Tibial artery (tissue), 4 donors: ENCODE results near the gene BIRC2.

Experiments
- DNase-seq, 2 donors: peaks; one replicate each; pipeline ENCODE4 v3.0.0-alpha.2; 2019
- H3K27ac ChIP-seq, 2 donors: fragments of 200-600 bp; sonication (generic) in 1 of 2; 1 replicate in 1 of 2; 2 replicates in 1 of 2; pipeline ENCODE4 v1.5.1; 2018 to 2019; ENCODE audit warnings: mild to moderate bottlenecking in 1 of 2
- H3K27me3 ChIP-seq, 2 donors: fragments of 200-600 bp; sonication (generic) in 1 of 2; one replicate each; pipeline versions ENCODE4 v1.5.1 to v1.6.0; 2016 to 2019
- H3K36me3 ChIP-seq, 3 donors: fragments of 200-600 bp; sonication (generic) in 2 of 3; one replicate each; pipeline ENCODE4 v1.5.1; 2016 to 2019; ENCODE audit warnings: mild to moderate bottlenecking in 2 of 3
- H3K4me1 ChIP-seq, 4 donors: fragments of 200-600 bp; sonication (generic) in 2 of 4; 1 replicate in 3 of 4; 2 replicates in 1 of 4; pipeline ENCODE4 v1.5.1; 2016 to 2019
- H3K4me3 ChIP-seq, 2 donors: fragments of 200-600 bp; sonication (generic) in 1 of 2; 1 replicate in 1 of 2; 2 replicates in 1 of 2; pipeline ENCODE4 v1.5.1; 2018 to 2019; ENCODE audit warnings: mild to moderate bottlenecking in 2 of 2
- H3K9me3 ChIP-seq, 3 donors: fragments of 200-600 bp; sonication (generic) in 1 of 3; one replicate each; pipeline ENCODE4 v1.5.1; 2016 to 2019
- CTCF ChIP-seq, 2 experiments: fragments of 200-600 bp in 1 of 2; fragments of 450-650 bp in 1 of 2; IDR thresholded peaks; one replicate each; pipeline ENCODE4 v1.5.1; 2017 to 2019; ENCODE audit warnings: antibody characterized with exemption in 2 of 2, mild to moderate bottlenecking in 1 of 2, moderate library complexity in 1 of 2
- intact Hi-C: fragments of 100-400 bp; cut with DNase I; formaldehyde crosslinking; loops from one replicate; pipeline ENCODE4 v1.15.0; 2023; ENCODE audit warnings: low total_unique reads

Gene BIRC2

GRCh38 chr11:102318469-102318868 is 28.5 kb upstream of the BIRC2 start:
- intact Hi-C loops = no loop called here
- Histone ChIP-seq H3K9me3 (no peaks in the 10 kb centered on the region), H3K36me3 (no peaks in the 10 kb centered on the region), H3K4me3 (peak overlapping the region; percentile 61 to 62), H3K27ac (no peak overlapping the region), H3K27me3 (no peaks in the 10 kb centered on the region), H3K4me1 (peaks cover 0 to 31% (median 12%) of the 10 kb centered on the region in 4 donors)
- TF ChIP-seq CTCF (IDR thresholded peaks at IDR 0.05) = no peak
- DNase-seq = no peak

- H3K27ac ChIP-seq = no peak overlapping the region
- TF ChIP-seq CTCF (IDR thresholded peaks at IDR 0.05) = no peak
- H3K36me3 ChIP-seq = no peaks in the 10 kb centered on the region
- no peak overlapping the region for H3K4me3 ChIP-seq
- DNase-seq = no peak
- H3K27me3 ChIP-seq = no peaks in the 10 kb centered on the region
- H3K9me3 ChIP-seq = no peaks in the 10 kb centered on the region
- H3K4me1 ChIP-seq = peaks cover 0 to 27% (median 8%) of the 10 kb centered on the region in 4 donors
- intact Hi-C loops = no loop called here
These were observed 27.5 kb upstream of the BIRC2 start for GRCh38 chr11:102319544-102319943.

DNA sequence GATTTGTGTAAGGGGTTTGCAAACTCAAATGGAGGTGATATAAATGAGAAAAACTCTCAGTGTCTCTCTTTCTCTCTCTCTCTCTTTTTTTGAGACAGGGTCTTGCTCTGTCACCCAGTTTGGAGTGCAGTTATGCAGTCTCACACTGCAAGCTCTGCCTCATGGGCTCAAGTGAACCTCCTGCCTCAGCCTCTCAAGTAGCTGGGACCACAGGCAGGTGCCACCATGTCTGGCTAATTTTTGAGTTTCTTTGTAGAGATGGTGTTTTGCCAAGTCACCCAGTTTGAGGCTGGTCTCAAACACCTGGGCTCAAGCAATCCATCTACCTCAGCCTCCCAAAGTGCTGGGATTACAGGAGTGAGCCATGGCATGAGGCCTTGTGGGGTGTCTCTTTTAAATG is 26.8 kb upstream of the BIRC2 start:
- intact Hi-C loops = no loop called here
- H3K27ac ChIP-seq = peak overlapping the region; percentile 17 to 32
- no peak overlapping the region for H3K4me3 ChIP-seq
- peaks cover 0 to 27% (median 8%) of the 10 kb centered on the region in 4 donors for H3K4me1 ChIP-seq
- no peaks in the 10 kb centered on the region for H3K27me3 ChIP-seq
- DNase-seq = no peak
- H3K9me3 ChIP-seq = no peaks in the 10 kb centered on the region
- TF ChIP-seq CTCF (IDR thresholded peaks at IDR 0.05) = no peak
- H3K36me3 ChIP-seq = no peaks in the 10 kb centered on the region

DNA sequence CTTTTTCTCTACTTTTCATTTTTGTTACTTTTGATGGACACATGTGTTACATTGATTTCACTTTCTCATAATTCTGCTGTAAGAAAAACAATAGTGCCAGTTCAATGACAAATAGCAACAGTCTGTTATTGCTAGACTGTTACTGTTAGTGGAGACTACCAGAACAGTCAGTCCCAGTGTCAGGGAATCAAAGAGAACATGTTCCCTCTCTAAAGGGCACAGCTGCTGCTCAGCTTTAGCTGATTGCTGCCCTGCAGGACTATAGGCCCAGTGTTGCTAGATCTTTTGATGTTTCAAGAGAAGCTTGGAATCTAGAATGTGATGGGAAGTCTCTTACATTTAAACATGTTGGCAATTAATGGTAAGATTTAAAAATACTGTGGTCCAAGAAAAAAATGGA is 26.3 kb upstream of the BIRC2 start:
- peaks cover 0 to 27% (median 8%) of the 10 kb centered on the region in 4 donors for H3K4me1 ChIP-seq
- intact Hi-C loops = no loop called here
- DNase-seq = no peak
- no peaks in the 10 kb centered on the region for H3K36me3 ChIP-seq
- no peaks in the 10 kb centered on the region for H3K9me3 ChIP-seq
- no peaks in the 10 kb centered on the region for H3K27me3 ChIP-seq
- H3K4me3 ChIP-seq = no peak overlapping the region
- TF ChIP-seq CTCF (IDR thresholded peaks at IDR 0.05) = no peak
- H3K27ac ChIP-seq = peak overlapping the region; percentile 17 to 32

DNA sequence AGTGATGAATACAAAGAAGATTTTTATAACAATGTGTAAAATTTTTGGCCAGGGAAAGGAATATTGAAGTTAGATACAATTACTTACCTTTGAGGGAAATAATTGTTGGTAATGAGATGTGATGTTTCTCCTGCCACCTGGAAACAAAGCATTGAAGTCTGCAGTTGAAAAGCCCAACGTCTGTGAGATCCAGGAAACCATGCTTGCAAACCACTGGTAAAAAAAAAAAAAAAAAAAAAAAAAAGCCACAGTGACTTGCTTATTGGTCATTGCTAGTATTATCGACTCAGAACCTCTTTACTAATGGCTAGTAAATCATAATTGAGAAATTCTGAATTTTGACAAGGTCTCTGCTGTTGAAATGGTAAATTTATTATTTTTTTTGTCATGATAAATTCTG is 24.5 kb upstream of the BIRC2 start:
- no peak overlapping the region for H3K4me3 ChIP-seq
- no peaks in the 10 kb centered on the region for H3K9me3 ChIP-seq
- no peak overlapping the region for H3K27ac ChIP-seq
- peaks cover 0 to 20% (median 6%) of the 10 kb centered on the region in 4 donors for H3K4me1 ChIP-seq
- no peak for DNase-seq
- peaks cover 0 to 11% (median 0%) of the 10 kb centered on the region in 3 donors for H3K36me3 ChIP-seq
- no peak for TF ChIP-seq CTCF (IDR thresholded peaks at IDR 0.05)
- H3K27me3 ChIP-seq = no peaks in the 10 kb centered on the region
- intact Hi-C loops = no loop called here
